ENCODE data around the gene KRTAP12-4.

Gene KRTAP12-4

DNA sequence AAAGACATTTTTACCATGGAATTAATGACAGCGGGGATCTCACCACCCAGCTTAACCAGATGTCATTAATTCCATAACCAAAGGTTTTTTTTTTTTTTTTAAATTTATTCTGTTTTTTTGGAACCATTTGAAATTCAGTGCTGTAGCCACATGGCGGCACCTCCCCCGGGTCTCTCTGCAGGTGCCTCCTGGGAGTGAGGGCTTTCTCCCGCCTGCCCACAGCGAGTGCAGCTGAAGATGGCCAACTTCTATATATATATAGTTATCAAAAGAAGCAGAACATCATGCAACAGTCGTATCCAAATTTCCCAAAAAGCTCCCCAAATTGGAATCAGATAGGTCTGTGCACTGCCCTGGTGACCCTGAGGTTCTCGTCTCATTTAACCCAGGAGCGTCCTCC lies 39.0 kb downstream of the KRTAP12-4 start:
- H3K4me3 ChIP-seq (ENCODE audit: low read depth, low read length), result no peak overlapping the region
- in situ Hi-C loops (cut with HindIII; ENCODE audit: low sequenced_read_pairs), result no loop called here
- TF ChIP-seq, protein P1, sequence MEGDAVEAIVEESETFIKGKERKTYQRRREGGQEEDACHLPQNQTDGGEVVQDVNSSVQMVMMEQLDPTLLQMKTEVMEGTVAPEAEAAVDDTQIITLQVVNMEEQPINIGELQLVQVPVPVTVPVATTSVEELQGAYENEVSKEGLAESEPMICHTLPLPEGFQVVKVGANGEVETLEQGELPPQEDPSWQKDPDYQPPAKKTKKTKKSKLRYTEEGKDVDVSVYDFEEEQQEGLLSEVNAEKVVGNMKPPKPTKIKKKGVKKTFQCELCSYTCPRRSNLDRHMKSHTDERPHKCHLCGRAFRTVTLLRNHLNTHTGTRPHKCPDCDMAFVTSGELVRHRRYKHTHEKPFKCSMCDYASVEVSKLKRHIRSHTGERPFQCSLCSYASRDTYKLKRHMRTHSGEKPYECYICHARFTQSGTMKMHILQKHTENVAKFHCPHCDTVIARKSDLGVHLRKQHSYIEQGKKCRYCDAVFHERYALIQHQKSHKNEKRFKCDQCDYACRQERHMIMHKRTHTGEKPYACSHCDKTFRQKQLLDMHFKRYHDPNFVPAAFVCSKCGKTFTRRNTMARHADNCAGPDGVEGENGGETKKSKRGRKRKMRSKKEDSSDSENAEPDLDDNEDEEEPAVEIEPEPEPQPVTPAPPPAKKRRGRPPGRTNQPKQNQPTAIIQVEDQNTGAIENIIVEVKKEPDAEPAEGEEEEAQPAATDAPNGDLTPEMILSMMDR (IDR thresholded peaks at IDR 0.05; ENCODE audit: low read depth, low read length, missing control alignments), result no peak
- DNase-seq (ENCODE audit: low read depth), result no peak

DNA sequence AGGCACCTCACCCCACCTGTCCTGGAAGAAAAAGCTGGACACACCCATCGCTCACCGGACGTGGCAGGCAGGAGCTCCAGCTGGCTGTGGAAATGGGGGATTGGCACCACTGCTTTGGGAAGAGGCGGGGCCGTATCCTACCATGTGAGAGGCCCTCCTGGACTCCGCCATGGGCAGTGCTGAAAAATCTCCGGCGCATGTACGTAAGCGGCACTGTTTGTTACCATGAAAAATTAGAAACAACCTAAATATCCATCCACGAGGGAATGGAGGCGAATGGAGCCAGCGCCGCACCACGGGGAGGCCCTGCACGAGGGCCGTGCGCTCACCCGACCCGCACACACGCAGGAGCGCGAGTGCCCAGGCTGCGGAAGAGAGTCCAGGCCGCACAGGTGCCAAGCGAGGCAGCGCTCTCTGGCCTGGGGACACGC lies 39.5 kb downstream of the KRTAP12-4 start:
- no peak for DNase-seq (ENCODE audit: low read depth)
- TF ChIP-seq, protein P1 (IDR thresholded peaks at IDR 0.05; ENCODE audit: low read depth, low read length, missing control alignments), result no peak
- in situ Hi-C loops (cut with HindIII; ENCODE audit: low sequenced_read_pairs), result no loop called here
- no peak overlapping the region for H3K4me3 ChIP-seq (ENCODE audit: low read depth, low read length)

DNA sequence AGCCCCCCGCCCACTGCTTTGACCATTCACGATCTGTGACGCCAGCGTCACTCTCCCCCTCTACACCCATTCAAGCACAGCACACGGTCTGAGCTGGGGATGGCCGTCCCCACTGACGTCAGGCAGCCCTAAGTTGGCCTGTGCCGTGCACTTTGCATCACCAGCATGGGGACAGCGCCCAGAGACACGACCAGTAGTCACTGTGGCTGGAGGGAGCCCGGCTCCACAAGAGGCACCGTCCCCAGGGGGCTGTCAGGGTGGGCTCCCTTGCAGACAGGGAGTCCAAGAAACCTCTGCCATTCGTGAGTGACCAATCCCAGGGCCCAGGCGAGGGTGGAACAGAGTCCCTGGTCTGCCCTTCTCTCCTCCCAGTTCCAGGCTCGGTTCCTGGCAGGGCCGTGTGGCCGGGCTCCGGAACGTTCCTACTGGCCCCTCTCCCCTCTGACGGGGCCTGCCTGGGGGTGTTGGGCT lies 40.3 kb downstream of the KRTAP12-4 start:
- in situ Hi-C loops (cut with HindIII; ENCODE audit: low sequenced_read_pairs), result no loop called here
- no peak overlapping the region for H3K4me3 ChIP-seq (ENCODE audit: low read depth, low read length)
- DNase-seq (ENCODE audit: low read depth), result no peak
- TF ChIP-seq, protein P1 (IDR thresholded peaks at IDR 0.05; ENCODE audit: low read depth, low read length, missing control alignments), result no peak

DNA sequence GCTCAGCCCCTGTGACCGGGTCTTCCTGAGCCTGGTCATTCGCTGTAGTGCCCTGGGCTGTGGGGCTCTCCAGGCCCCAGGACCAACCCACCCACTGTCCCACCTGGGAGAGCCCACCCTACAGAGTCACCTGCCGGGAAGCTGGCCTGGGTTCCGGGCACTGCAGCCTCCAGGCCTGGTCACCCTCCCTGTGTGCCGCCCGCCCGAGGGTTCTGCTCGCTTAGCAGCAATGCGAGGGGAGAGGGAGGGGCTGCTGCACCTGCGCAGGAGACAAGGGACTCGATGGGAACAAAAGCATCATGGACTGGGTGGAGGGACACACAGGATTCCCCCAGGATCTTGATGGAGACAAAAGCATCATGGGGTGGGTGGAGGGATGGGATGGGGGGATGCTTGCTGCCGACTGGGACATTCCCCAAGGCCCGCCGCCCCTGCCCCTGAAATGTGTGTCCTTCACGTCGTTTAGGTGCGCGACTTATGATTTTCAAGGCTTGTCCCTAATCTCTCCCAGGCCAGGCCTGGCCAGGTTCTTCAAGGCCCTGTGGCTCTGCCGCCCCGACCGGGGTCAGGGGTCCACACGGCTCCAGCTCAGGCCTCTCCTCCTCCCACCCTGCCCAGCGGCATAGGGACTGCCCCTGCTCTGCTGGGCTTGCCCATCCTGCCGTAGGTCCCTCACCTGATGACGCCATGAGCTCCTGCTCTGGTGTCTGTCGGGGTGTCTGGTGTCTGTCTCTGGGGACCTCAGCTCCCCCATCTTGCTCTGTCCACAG lies 40.9 kb downstream of the KRTAP12-4 start:
- in situ Hi-C loops (cut with HindIII; ENCODE audit: low sequenced_read_pairs), result no loop called here
- DNase-seq (ENCODE audit: low read depth), result no peak
- TF ChIP-seq, protein P1 (IDR thresholded peaks at IDR 0.05; ENCODE audit: low read depth, low read length, missing control alignments), result no peak
- no peak overlapping the region for H3K4me3 ChIP-seq (ENCODE audit: low read depth, low read length)

DNA sequence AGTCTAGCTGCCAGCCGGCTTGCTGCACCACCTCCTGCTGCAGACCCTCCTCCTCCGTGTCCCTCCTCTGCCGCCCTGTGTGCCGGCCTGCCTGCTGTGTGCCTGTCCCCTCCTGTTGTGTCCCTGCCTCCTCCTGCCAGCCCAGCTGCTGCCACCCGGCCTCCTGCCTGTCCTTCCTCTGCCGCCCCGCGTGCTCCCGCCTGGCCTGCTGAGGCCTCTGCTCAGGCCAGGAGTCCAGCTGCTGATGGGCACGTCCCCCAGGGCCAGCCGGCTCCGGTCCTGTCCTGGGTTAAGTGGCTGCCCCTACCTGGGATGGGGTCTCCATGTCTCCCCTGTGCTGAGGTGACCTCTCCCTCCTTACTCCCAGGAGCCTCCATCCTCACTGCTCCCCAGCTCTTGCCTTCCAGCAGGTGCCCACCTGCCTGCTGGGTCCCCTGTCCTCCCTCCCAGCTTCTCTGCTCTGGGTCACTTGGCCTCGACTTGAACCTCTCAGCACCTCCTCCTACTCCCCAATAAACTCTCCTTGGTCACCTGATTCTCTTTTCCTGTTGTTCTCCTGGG lies 41.7 kb downstream of the KRTAP12-4 start:
- DNase-seq (ENCODE audit: low read depth), result no peak
- TF ChIP-seq, protein P1 (IDR thresholded peaks at IDR 0.05; ENCODE audit: low read depth, low read length, missing control alignments), result no peak
- in situ Hi-C loops (cut with HindIII; ENCODE audit: low sequenced_read_pairs), result no loop called here
- no peak overlapping the region for H3K4me3 ChIP-seq (ENCODE audit: low read depth, low read length)

DNA sequence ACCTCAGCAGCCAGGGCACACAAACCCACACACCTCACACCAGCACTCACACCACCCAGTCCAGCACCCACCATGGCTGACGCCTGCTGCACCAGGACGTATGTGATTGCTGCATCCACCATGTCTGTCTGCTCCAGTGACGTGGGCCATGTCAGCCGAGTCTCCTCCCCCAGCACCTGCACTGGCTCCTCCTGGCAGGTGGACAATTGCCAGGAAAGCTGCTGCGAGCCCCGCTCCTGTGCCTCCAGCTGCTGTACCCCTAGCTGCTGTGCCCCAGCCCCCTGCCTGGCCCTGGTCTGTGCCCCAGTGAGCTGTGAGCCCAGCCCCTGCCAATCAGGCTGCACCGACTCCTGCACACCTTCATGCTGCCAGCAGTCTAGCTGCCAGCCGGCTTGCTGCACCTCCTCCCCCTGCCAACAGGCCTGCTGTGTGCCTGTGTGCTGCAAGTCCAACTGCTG lies 42.4 kb downstream of the KRTAP12-4 start, which contains the start of gene KRTAP10-8:
TSS of gene KRTAP10-8 (plus strand) at position 51 of the 458 bp plus-strand sequence. CDS start at position 73, 22 bp downstream.
- no peak for DNase-seq (ENCODE audit: low read depth)
- TF ChIP-seq, protein P1 (IDR thresholded peaks at IDR 0.05; ENCODE audit: low read depth, low read length, missing control alignments), result no peak

More for the DNA sequence above, 42.4 kb downstream of the KRTAP12-4 start, which contains the start of gene KRTAP10-8:
- no peak within 1 kb of the TSS for H3K4me3 ChIP-seq (ENCODE audit: low read depth, low read length)
- in situ Hi-C loops (cut with HindIII; ENCODE audit: low sequenced_read_pairs), result no loop called here
